Body of pancreas (tissue), 4 donors: Measurements from ENCODE around the gene RHOC.

ENCODE experiments used
- POLR2A ChIP-seq, 3 donors: fragments of 450-650 bp; IDR thresholded peaks; one replicate each; pipeline ENCODE4 v1.6.1; 2016; ENCODE audit warnings: antibody characterized with exemption in 3 of 3, mild to moderate bottlenecking in 2 of 3
- TF ChIP-seq, protein P1 (sequence below), 7 experiments: fragments of 450-650 bp in 4 of 7; fragments of 200-600 bp in 3 of 7; sonication (generic) in 3 of 7; IDR thresholded peaks; one replicate each; pipeline ENCODE4 v1.5.1; 2016 to 2019; ENCODE audit warnings: antibody characterized with exemption in 7 of 7

DNA sequence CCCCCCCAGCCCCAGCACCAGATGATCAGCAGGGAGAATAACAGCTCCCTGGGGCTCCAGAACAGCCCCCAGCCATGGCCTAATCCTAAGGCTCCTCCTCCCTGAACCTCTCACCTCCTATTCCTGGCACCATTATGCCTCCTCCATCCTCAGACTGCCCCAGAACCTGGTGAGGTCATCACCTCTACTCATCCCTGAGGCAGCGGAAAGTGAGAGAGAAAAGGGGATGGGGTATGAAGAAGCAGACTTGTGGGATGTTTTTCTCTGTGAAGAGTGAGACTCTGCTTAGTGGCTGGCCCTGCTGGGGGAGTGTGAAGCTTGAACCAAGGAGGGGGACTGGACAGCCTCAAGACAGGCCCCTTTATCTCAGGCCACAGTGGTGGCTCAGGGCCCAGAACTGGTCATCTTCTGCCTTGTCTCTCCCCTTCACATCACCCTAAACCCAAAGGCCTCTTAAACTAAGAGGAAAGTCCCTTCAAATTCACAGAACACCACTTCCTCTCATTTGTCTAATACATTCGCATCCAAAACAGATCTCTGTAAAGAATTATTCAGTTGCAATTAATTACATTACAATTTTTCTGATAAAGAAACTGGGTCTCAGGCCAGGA, 10.4 kb upstream of the RHOC start:
- TF ChIP-seq, protein P1, sequence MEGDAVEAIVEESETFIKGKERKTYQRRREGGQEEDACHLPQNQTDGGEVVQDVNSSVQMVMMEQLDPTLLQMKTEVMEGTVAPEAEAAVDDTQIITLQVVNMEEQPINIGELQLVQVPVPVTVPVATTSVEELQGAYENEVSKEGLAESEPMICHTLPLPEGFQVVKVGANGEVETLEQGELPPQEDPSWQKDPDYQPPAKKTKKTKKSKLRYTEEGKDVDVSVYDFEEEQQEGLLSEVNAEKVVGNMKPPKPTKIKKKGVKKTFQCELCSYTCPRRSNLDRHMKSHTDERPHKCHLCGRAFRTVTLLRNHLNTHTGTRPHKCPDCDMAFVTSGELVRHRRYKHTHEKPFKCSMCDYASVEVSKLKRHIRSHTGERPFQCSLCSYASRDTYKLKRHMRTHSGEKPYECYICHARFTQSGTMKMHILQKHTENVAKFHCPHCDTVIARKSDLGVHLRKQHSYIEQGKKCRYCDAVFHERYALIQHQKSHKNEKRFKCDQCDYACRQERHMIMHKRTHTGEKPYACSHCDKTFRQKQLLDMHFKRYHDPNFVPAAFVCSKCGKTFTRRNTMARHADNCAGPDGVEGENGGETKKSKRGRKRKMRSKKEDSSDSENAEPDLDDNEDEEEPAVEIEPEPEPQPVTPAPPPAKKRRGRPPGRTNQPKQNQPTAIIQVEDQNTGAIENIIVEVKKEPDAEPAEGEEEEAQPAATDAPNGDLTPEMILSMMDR (IDR thresholded peaks at IDR 0.05), result no peak
- no peak for TF ChIP-seq POLR2A (IDR thresholded peaks at IDR 0.05)
